K562 (cell line): ENCODE measurements around the gene MMP10. TPM values are rescaled to one million over a fixed set of nuclear protein-coding genes. Genes with fewer than 3 reads are reported as not detected.
"Not testable (repeated sequence)": the region's sequence is repeated elsewhere in the genome, so short reads cannot be mapped to it uniquely, and the experiment has no call there.

ENCODE experiments used
- ATAC-seq: fragments of 200-7000 bp; cut with Tn5 transposase; 3 replicates; pipeline ENCODE4 v1.9.1; 2020; ENCODE audit warnings: moderate library complexity
- BruUV-seq: library from RNA; stranded (reverse); fragments of 400-500 nt; replicated peaks from 2 replicates; lab custom pipeline; 2021; lab: Mats Ljungman, UMichigan
- CTCF ChIA-PET: fragments of 300-600 bp; formaldehyde crosslinking; extraction: SDS; loops from one replicate; lab custom pipeline; 2021; ENCODE audit warnings: low intra/inter-chr PET ratio; lab: Yijun Ruan, JAX
- POLR2A ChIA-PET: fragments of 300-600, 350-650 bp; sonication (Branson Sonifier 250); formaldehyde crosslinking; extraction: SDS; loops from one replicate; lab custom pipeline; 2021; ENCODE audit warnings: antibody characterized with exemption, inconsistent platforms; lab: Yijun Ruan, JAX
- DNase-seq, 4 experiments: peaks; one replicate each; pipeline versions ENCODE4 v3.0.0 to v3.0.0-alpha.2; 2011 to 2018; ENCODE audit warnings: low spot score in 3 of 4, mixed read lengths in 3 of 4; ENCODE audit errors: extremely low read depth in 1 of 4
- FAIRE-seq: peaks from 2 replicates; lab custom pipeline; 2011; peaks lifted over from hg19 to GRCh38; lab: Jason Lieb, UNC
- H2AFZ ChIP-seq: 2 replicates; pipeline ENCODE4 v1.6.0; 2011; ENCODE audit warnings: low read depth, low read length, control low read depth, inconsistent platforms
- H3K27ac ChIP-seq: fragments of 200-600 bp; 3 replicates; pipeline ENCODE4 v1.8.0; 2011; ENCODE audit warnings: low read depth, mild to moderate bottlenecking, control low read depth, inconsistent platforms, low read length, moderate library complexity, mixed read lengths; ENCODE audit errors: extremely low read depth
- H3K27me3 ChIP-seq, 2 experiments: fragments of 300-600 bp in 1 of 2; 2 replicates in 1 of 2; 3 replicates in 1 of 2; pipeline versions ENCODE4 v1.6.0 to v1.8.0; 2011; ENCODE audit warnings: inconsistent platforms in 2 of 2, low read length in 2 of 2, mild to moderate bottlenecking in 1 of 2, mixed read lengths in 1 of 2, moderate library complexity in 1 of 2; ENCODE audit not compliant: control insufficient read depth in 2 of 2, insufficient read depth in 2 of 2
- H3K36me3 ChIP-seq: fragments of 300-600 bp; 3 replicates; pipeline ENCODE4 v1.8.0; 2011; ENCODE audit warnings: mild to moderate bottlenecking, low read length, inconsistent platforms; ENCODE audit not compliant: control insufficient read depth, insufficient read depth
- H3K4me1 ChIP-seq, 2 experiments: fragments of 200-600 bp in 1 of 2; replicated peaks in 1 of 2; 2 replicates in 1 of 2; 3 replicates in 1 of 2; pipeline versions ENCODE4 v1.5.1 to v1.8.0; 2011; ENCODE audit warnings: inconsistent platforms in 2 of 2, low read length in 2 of 2, mild to moderate bottlenecking in 1 of 2, mixed read lengths in 1 of 2, moderate library complexity in 1 of 2; ENCODE audit not compliant: control insufficient read depth in 2 of 2, insufficient read depth in 2 of 2
- H3K4me2 ChIP-seq: 2 replicates; pipeline ENCODE4 v1.6.1; 2011; ENCODE audit warnings: low read length, control low read depth, inconsistent platforms, mixed read lengths; ENCODE audit not compliant: insufficient read depth
- H3K4me3 ChIP-seq: fragments of 200-600 bp; sonication (generic), shearing (Covaris generic); 2 replicates; pipeline ENCODE4 v1.5.1; 2016; ENCODE audit warnings: control low read depth, inconsistent platforms
- H3K79me2 ChIP-seq: fragments of 200-600 bp; 3 replicates; pipeline ENCODE4 v1.8.0; 2011; ENCODE audit warnings: low read length, inconsistent platforms; ENCODE audit not compliant: control insufficient read depth, insufficient read depth
- H3K9ac ChIP-seq, 2 experiments: 2 replicates each; pipeline versions ENCODE4 v1.6.0 to v1.6.1; 2011; ENCODE audit warnings: low read depth in 2 of 2, low read length in 2 of 2, control low read depth in 1 of 2, inconsistent platforms in 1 of 2, mild to moderate bottlenecking in 1 of 2, mixed read lengths in 1 of 2; ENCODE audit not compliant: insufficient read depth in 1 of 2
- H3K9me1 ChIP-seq: one replicate; pipeline ENCODE4 v1.6.0; 2011; ENCODE audit warnings: inconsistent platforms, mild to moderate bottlenecking, low read length, moderate library complexity; ENCODE audit not compliant: control insufficient read depth, insufficient read depth
- H3K9me3 ChIP-seq: replicated peaks from 2 replicates; pipeline ENCODE4 v1.5.1; 2011; ENCODE audit warnings: low read depth, low read length, inconsistent platforms; ENCODE audit not compliant: control insufficient read depth, insufficient read depth
- H4K20me1 ChIP-seq: replicated peaks from 2 replicates; pipeline ENCODE4 v1.6.1; 2011; ENCODE audit warnings: low read length, inconsistent platforms, mixed read lengths; ENCODE audit not compliant: control insufficient read depth, insufficient read depth
- HDAC8 ChIP-seq: fragments of 450-650 bp; IDR thresholded peaks from 2 replicates; pipeline ENCODE4 v1.6.1; 2016; ENCODE audit warnings: mild to moderate bottlenecking, missing genetic modification characterization, moderate library complexity, missing compliant biosample characterization
- WGBS: fragments of 100-300 bp; shearing (Covaris generic); methylation state at CpG from one replicate; pipeline ENCODE4 v1.1.6; 2016; ENCODE audit warnings: low coverage, mixed read lengths; ENCODE audit not compliant: insufficient coverage; ENCODE audit errors: missing lambda C conversion rate; 5-methylcytosine and 5-hydroxymethylcytosine counted together
- in situ Hi-C: fragments of 300-500 bp; cut with MboI; formaldehyde crosslinking; loops from 4 replicates; pipeline ENCODE4 v1.15.0; 2018; ENCODE audit warnings: inconsistent platforms, mixed read lengths
- intact Hi-C: fragments of 100-400 bp; cut with micrococcal nuclease; formaldehyde crosslinking; loops from 2 replicates; pipeline ENCODE4 v1.14.2; 2022
- polyA plus RNA-seq, 8 experiments: library from polyadenylated mRNA; depleted of rRNA in 4 of 8; stranded (reverse) in 5 of 8; unstranded in 3 of 8; fragments of >200 nt; fragmentation: Nextera tagmentation in 2 of 8; fragmentation: Illumina TruSeq in 1 of 8; extraction: Ambion mirVana in 2 of 8; extraction: Trizol in 1 of 8; gene quantifications; 2 replicates each; pipeline versions ENCODE4 v1.2.1 to v1.2.3, GENCODE V29; 2011 to 2014; ENCODE audit warnings: inconsistent platforms in 1 of 8, missing spikeins in 1 of 8
- total RNA-seq, 7 experiments: library from RNA; depleted of rRNA in 6 of 7; stranded (reverse); fragments of >200 nt in 6 of 7; fragmentation: Illumina TruSeq in 2 of 7; extraction: Trizol in 2 of 7; gene quantifications; 2 replicates each; pipeline versions ENCODE4 v1.2.1 to v1.2.3, GENCODE V29; 2011 to 2021; ENCODE audit warnings: low replicate concordance in 1 of 7
- TF ChIP-seq, protein P1 (sequence below): fragments of 250-450 bp; sonication (Bioruptor Pico); IDR thresholded peaks from 2 replicates; pipeline ENCODE4 v1.4.0; 2020; ENCODE audit warnings: mild to moderate bottlenecking, moderate library complexity

Gene MMP10
- total and polyA plus RNA-seq, 9 of the 15 experiments (the other 6 are each of a cell fraction or from before 2014, with no cell fraction given) = not detected

DNA sequence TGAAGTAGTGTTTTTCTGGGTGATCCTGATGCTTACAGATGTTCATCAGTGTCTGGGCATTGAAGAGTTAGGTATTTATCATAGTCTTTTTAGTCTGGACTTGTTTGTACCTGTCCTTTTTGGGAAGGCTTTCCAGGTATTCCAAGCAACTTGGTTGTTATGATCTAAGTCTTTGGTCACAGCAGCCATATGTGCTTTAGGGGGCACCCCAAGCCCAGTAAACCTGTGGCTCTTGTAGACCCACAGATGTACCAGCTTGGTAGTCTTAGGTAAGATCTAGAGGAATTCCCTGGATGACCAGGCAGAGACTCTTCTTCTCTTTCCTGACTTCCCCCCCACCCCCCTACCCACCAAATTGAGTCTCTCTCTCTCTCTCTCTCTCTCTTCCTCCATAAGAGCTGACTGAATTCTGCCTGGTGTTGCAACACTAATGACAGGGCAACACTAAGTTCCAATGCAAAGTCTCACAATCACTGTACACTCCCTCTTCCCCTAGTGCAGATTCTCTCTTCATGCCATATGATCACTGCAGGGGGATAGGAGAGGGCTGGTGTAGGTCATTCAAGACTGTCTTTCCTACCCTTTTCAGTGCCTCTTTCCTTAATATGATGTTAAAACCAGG lies 31.2 kb downstream of the MMP10 start (continued):
- TF ChIP-seq, protein P1, sequence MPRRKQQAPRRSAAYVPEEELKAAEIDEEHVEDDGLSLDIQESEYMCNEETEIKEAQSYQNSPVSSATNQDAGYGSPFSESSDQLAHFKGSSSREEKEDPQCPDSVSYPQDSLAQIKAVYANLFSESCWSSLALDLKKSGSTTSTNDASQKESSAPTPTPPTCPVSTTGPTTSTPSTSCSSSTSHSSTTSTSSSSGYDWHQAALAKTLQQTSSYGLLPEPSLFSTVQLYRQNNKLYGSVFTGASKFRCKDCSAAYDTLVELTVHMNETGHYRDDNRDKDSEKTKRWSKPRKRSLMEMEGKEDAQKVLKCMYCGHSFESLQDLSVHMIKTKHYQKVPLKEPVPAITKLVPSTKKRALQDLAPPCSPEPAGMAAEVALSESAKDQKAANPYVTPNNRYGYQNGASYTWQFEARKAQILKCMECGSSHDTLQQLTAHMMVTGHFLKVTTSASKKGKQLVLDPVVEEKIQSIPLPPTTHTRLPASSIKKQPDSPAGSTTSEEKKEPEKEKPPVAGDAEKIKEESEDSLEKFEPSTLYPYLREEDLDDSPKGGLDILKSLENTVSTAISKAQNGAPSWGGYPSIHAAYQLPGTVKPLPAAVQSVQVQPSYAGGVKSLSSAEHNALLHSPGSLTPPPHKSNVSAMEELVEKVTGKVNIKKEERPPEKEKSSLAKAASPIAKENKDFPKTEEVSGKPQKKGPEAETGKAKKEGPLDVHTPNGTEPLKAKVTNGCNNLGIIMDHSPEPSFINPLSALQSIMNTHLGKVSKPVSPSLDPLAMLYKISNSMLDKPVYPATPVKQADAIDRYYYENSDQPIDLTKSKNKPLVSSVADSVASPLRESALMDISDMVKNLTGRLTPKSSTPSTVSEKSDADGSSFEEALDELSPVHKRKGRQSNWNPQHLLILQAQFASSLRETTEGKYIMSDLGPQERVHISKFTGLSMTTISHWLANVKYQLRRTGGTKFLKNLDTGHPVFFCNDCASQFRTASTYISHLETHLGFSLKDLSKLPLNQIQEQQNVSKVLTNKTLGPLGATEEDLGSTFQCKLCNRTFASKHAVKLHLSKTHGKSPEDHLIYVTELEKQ (CRISPR knock-in tag) = no peak
- no peak for TF ChIP-seq HDAC8

DNA sequence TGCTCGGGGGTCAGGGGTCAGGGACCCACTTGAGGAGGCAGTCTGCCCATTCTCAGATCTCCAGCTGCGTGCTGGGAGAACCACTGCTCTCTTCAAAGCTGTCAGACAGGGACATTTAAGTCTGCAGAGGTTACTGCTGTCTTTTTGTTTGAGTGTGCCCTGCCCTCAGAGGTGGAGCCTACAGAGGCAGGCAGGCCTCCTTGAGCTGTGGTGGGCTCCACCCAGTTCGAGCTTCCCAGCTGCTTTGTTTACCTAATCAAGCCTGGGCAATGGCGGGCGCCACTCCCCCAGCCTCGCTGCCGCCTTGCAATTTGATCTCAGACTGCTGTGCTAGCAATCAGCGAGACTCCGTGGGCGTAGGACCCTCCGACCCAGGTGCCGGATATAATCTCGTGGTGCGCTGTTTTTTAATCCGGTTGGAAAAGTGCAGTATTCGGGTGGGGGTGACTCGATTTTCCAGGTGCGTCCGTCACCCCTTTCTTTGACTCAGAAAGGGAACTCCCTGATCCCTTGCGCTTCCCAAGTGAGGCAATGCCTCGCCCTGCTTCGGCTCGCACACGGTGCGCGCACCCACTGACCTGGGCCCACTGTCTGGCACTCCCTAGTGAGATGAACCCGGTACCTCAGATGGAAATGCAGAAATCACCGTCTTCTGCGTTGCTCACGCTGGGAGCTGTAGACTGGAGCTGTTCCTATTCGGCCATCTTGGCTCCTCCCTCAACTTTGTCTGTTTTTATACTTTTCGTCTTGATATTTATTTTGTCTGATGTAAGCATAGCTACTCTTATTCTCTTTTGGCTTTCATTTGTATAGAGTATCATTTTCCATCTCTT lies 33.5 kb downstream of the MMP10 start:
- ATAC-seq, POLR2A ChIA-PET: not testable (repeated sequence)

More for the DNA sequence above, 33.5 kb downstream of the MMP10 start:
- H3K9me1 ChIP-seq, H3K27ac ChIP-seq, H3K4me2 ChIP-seq, H3K9me3 ChIP-seq, DNase-seq, H3K4me1 ChIP-seq, intact Hi-C loops, FAIRE-seq, H4K20me1 ChIP-seq, H3K4me3 ChIP-seq, CTCF ChIA-PET, H3K27me3 ChIP-seq, in situ Hi-C loops, BruUV-seq, H3K9ac ChIP-seq, H3K36me3 ChIP-seq, H3K79me2 ChIP-seq: not testable (repeated sequence)
- H2AFZ ChIP-seq = 0 out of 2 replicates have a peak overlapping the region, but pooled peaks have one; percentile 16
- under 1% methylated on average over 20 of the region's 32 CpGs for WGBS
